Right ventricle myocardium inferior (tissue), 1 donor: Measurements from ENCODE around the gene DUS1L. TPM values are rescaled to one million over a fixed set of nuclear protein-coding genes. Genes with fewer than 3 reads are reported as not detected.

Source experiments
- ATAC-seq: fragments of 200-7000 bp; cut with Tn5 transposase; one replicate; pipeline ENCODE4 v1.9.1; 2020; ENCODE audit warnings: mild to moderate bottlenecking, moderate library complexity
- DNase-seq: peaks from one replicate; pipeline ENCODE4 v3.0.0; 2021; ENCODE audit errors: missing footprints
- intact Hi-C: fragments of 100-400 bp; cut with DNase I; formaldehyde crosslinking; loops from one replicate; pipeline ENCODE4 v1.11.0; 2022
- total RNA-seq: library from RNA; stranded (reverse); fragmentation: NEBNext Ultra II Directional; extraction: Animal tissue kit (Norgen Biotek cat#: 25700); gene quantifications from one replicate; pipeline ENCODE4 v1.2.1, GENCODE V29; 2021
- donor health status: DM: no; HTN: yes; CAD: no; lungs with severe emphysema.

The DUS1L gene
- total RNA-seq, 1 donor from 2014 or later: 59.3 TPM

DNA sequence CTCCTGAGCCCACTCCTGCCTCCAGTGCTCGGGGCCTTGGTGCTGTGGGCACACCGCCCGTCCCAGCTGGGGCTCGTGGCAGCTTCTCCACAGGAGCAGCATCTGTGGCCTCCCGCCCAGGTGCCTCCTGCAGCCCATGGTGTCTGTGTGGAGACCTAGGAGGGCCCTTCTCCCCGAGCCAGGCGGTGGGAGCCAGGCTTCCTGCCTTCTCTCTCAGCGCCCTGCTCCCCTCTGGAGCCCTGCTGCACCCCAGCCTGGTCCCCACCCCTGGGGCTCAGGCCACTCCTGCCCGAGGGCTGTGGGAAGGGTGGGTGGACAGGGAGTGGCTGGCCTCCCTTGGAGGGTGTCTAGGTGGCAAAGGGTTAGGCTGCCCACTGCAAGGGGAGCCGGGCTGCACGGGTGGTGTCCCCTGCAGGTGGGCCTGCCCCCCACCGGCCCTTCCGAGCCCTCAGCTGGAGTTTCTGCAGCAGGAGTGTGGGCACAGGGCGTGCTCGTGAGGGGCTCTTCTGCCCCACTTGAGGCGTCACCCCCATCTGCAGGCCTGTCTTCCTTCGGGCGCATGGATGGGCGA lies 53.9 kb downstream of the DUS1L start:
- DNase-seq: no peak
- intact Hi-C loops: loop anchor here (2.0 to 5.0 kb wide), 2 partner anchors 19 to 34 kb away; partner anchors contain the start of gene ASPSCR1
- ATAC-seq: no peak

- intact Hi-C loops: loop anchor here (5.0 kb wide), 1 partner anchor 34 kb away; the partner anchor contains the start of gene ASPSCR1
- no peak for DNase-seq
- no peak for ATAC-seq
These were observed 54.8 kb downstream of the DUS1L start for GRCh38 chr17:82010575-82011525.

- no peak for DNase-seq
- intact Hi-C loops: no loop called here
These were observed 56.2 kb downstream of the DUS1L start for GRCh38 chr17:82009413-82009812.

DNA sequence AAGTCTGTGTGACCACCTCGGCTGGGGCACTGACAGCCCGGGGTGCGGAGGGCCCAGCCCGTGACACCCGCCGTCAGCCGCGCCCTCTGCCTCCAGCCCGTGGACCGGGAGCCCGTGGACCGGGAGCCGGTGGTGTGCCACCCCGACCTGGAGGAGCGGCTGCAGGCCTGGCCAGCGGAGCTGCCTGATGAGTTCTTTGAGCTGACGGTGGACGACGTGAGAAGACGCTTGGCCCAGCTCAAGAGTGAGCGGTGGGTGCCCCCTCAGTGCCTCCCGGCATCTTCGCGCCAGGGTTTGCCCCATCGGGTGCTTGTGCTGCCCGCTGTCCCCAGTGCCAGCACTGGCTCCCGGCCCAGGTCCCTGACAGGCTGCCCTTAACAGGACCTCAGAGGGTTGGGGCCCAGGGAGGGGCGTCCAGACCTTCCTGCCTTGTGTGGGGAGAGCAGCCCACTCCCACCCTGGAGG lies 56.6 kb downstream of the DUS1L start:
- no peak for DNase-seq

More at GRCh38 chr17:82009413-82009812, 56.2 kb downstream of the DUS1L start:
- no peak for ATAC-seq

DNA sequence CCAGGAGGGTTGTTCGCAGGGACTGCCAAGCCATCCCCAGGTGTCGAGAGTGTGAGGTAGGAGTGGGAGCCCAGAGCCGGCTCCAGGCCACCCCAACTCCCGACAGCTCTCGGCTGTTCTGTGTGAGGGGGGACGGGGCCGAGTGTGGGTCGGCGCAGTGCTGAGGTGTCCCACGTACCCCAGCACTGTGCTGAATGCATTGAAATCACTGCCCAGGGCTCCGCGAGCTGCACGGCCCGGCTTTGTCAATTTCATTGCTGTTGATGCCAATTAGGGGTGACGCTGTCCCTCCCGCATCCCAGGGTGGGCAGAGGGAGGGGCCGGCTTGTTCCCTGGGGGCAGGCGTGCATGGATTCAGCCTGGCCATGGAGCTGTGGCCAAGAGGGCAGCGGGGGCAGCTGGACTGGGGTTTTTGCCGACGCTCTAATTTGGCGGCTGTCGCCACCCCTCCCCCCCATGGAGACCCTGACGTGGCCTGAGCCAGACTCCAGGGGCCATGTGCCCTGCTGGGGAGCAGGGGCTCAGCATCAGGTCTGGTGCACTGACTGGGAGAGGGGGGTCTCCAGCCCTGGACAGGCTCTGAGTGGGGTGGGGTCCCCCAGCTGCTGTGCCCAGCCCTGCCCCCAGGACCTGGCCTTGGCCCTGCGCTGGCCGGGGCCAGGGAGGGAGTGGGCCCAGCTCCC lies 57.2 kb downstream of the DUS1L start:
- intact Hi-C loops: no loop called here
- ATAC-seq (no peak), DNase-seq (no peak)

More for the DNA sequence above, 56.6 kb downstream of the DUS1L start:
- no peak for ATAC-seq
- intact Hi-C loops: no loop called here

Other genes starting within 250 kb of the DUS1L start
- 109 TPM for gene MCRIP1, start 232.5 kb downstream of the DUS1L start, total RNA-seq
- not detected for gene PPP1R27, start 230.8 kb downstream of the DUS1L start, total RNA-seq
- 355 TPM for gene P4HB, start 205.3 kb downstream of the DUS1L start, total RNA-seq
- gene ARHGDIA, start 194.5 kb downstream of the DUS1L start, total RNA-seq: 126 TPM
- gene ALYREF, start 174.2 kb downstream of the DUS1L start, total RNA-seq: 35.5 TPM
- 179 TPM for gene ANAPC11, start 174.1 kb downstream of the DUS1L start, total RNA-seq
- 0.38 TPM for gene NPB, start 163.6 kb downstream of the DUS1L start, total RNA-seq
- 31.0 TPM for gene PCYT2, start 154.4 kb downstream of the DUS1L start, total RNA-seq
- gene SIRT7, start 147.6 kb downstream of the DUS1L start, total RNA-seq: 6.2 TPM
- gene MAFG, start 138.1 kb downstream of the DUS1L start, total RNA-seq: 26.2 TPM
- 6.2 TPM for gene PYCR1, start 128.5 kb downstream of the DUS1L start, total RNA-seq
- 3.7 TPM for gene MYADML2, start 118.6 kb downstream of the DUS1L start, total RNA-seq
- 0.89 TPM for gene NOTUM, start 104.6 kb downstream of the DUS1L start, total RNA-seq
- 25.5 TPM for gene ASPSCR1, start 88.2 kb downstream of the DUS1L start, total RNA-seq
- gene CENPX, start 42.9 kb downstream of the DUS1L start, total RNA-seq: 30.5 TPM
- gene LRRC45, start 42.5 kb downstream of the DUS1L start, total RNA-seq: 5.3 TPM
- 2.2 TPM for gene RAC3, start 34.1 kb downstream of the DUS1L start, total RNA-seq
- 175 TPM for gene DCXR, start 28.1 kb downstream of the DUS1L start, total RNA-seq
- gene RFNG, start 14.0 kb downstream of the DUS1L start, total RNA-seq: 19.3 TPM
- 80.9 TPM for gene GPS1, start 13.9 kb downstream of the DUS1L start, total RNA-seq
- 46.6 TPM for gene FASN, start 32.4 kb upstream of the DUS1L start, total RNA-seq
- gene CCDC57, start 147.0 kb upstream of the DUS1L start, total RNA-seq: 7.9 TPM
- gene SLC16A3, start 163.2 kb upstream of the DUS1L start, total RNA-seq: 10.4 TPM
- gene CSNK1D, start 207.9 kb upstream of the DUS1L start, total RNA-seq: 62.6 TPM